Mucosa of rectum (tissue), 2 donors: Measurements from ENCODE around the gene TFR2.
"Not testable (repeated sequence)": the region's sequence is repeated elsewhere in the genome, so short reads cannot be mapped to it uniquely, and the experiment has no call there.

Source experiments
- H3K27ac ChIP-seq, 2 donors: one replicate each; pipeline ENCODE4 v1.7.0; 2013; ENCODE audit warnings: inconsistent platforms in 2 of 2, low read depth in 2 of 2, low read length in 2 of 2
- H3K27me3 ChIP-seq, 2 donors: one replicate each; pipeline ENCODE4 v1.7.0; 2013; ENCODE audit warnings: low read length in 2 of 2; ENCODE audit not compliant: control insufficient read depth in 2 of 2, insufficient read depth in 2 of 2
- H3K36me3 ChIP-seq, 2 donors: one replicate each; pipeline ENCODE4 v1.7.0; 2013; ENCODE audit warnings: low read length in 2 of 2; ENCODE audit not compliant: control insufficient read depth in 2 of 2, insufficient read depth in 2 of 2
- H3K4me1 ChIP-seq, 2 donors: one replicate each; pipeline ENCODE4 v1.7.0; 2013; ENCODE audit warnings: low read length in 2 of 2, mild to moderate bottlenecking in 1 of 2; ENCODE audit not compliant: control insufficient read depth in 2 of 2, insufficient read depth in 2 of 2
- H3K4me3 ChIP-seq, 2 donors: one replicate each; pipeline ENCODE4 v1.7.0; 2013; ENCODE audit warnings: low read length in 2 of 2
- H3K9ac ChIP-seq, 2 donors: one replicate each; pipeline ENCODE4 v1.7.0; 2013; ENCODE audit warnings: low read length in 2 of 2, low read depth in 1 of 2, mild to moderate bottlenecking in 1 of 2
- H3K9me3 ChIP-seq, 2 donors: one replicate each; pipeline ENCODE4 v1.7.0; 2013; ENCODE audit warnings: low read length in 2 of 2; ENCODE audit not compliant: control insufficient read depth in 2 of 2
- donor health status: healthy.
- donor health status: Normal muscosa, but diverticular disease.

Gene TFR2

GRCh38 chr7:100671353-100672327 is 30.3 kb upstream of the TFR2 start:
- no peak overlapping the region for H3K27ac ChIP-seq
- no peak overlapping the region for H3K4me3 ChIP-seq
- peaks cover under 1 to 3% of the 10 kb centered on the region in 2 donors for H3K36me3 ChIP-seq
- no peak overlapping the region for H3K9ac ChIP-seq
- H3K9me3 ChIP-seq: no peaks in the 10 kb centered on the region
- H3K27me3 ChIP-seq: no peaks in the 10 kb centered on the region
- peaks cover 6 to 9% of the 10 kb centered on the region in 2 donors for H3K4me1 ChIP-seq

- H3K9me3 ChIP-seq: no peaks in the 10 kb centered on the region
- no peaks in the 10 kb centered on the region for H3K27me3 ChIP-seq
- H3K4me1 ChIP-seq: peaks cover 2 to 6% of the 10 kb centered on the region in 2 donors
- H3K4me3 ChIP-seq: no peak overlapping the region
- H3K27ac ChIP-seq: no peak overlapping the region
- no peaks in the 10 kb centered on the region for H3K36me3 ChIP-seq
- no peak overlapping the region for H3K9ac ChIP-seq
Observed at GRCh38 chr7:100670074-100670473, 28.7 kb upstream of the TFR2 start.

- H3K9ac ChIP-seq, H3K4me3 ChIP-seq, H3K27ac ChIP-seq, H3K36me3 ChIP-seq, H3K27me3 ChIP-seq, H3K4me1 ChIP-seq, H3K9me3 ChIP-seq: not testable (repeated sequence)
Observed at GRCh38 chr7:100669106-100669505, 27.8 kb upstream of the TFR2 start.

GRCh38 chr7:100668069-100668449 is 26.7 kb upstream of the TFR2 start:
- no peaks in the 10 kb centered on the region for H3K27me3 ChIP-seq
- no peak overlapping the region for H3K9ac ChIP-seq
- no peaks in the 10 kb centered on the region for H3K36me3 ChIP-seq
- no peak overlapping the region for H3K4me3 ChIP-seq
- no peaks in the 10 kb centered on the region for H3K9me3 ChIP-seq
- H3K4me1 ChIP-seq: peaks cover 2 to 4% of the 10 kb centered on the region in 2 donors
- no peak overlapping the region for H3K27ac ChIP-seq

GRCh38 chr7:100667331-100668068 is 26.1 kb upstream of the TFR2 start:
- no peaks in the 10 kb centered on the region for H3K9me3 ChIP-seq
- no peaks in the 10 kb centered on the region for H3K36me3 ChIP-seq
- no peak overlapping the region for H3K27ac ChIP-seq
- no peaks in the 10 kb centered on the region for H3K4me1 ChIP-seq
- H3K9ac ChIP-seq: no peak overlapping the region
- H3K27me3 ChIP-seq: no peaks in the 10 kb centered on the region
- no peak overlapping the region for H3K4me3 ChIP-seq

GRCh38 chr7:100665168-100665726 is 23.9 kb upstream of the TFR2 start:
- H3K9me3 ChIP-seq: no peaks in the 10 kb centered on the region

GRCh38 chr7:100662194-100662776 is 20.9 kb upstream of the TFR2 start:
- not testable (repeated sequence) for H3K9me3 ChIP-seq, H3K36me3 ChIP-seq, H3K9ac ChIP-seq, H3K27me3 ChIP-seq, H3K4me1 ChIP-seq, H3K27ac ChIP-seq, H3K4me3 ChIP-seq

More at GRCh38 chr7:100665168-100665726, 23.9 kb upstream of the TFR2 start:
- Histone ChIP-seq H3K9ac (no peak overlapping the region), H3K36me3 (no peaks in the 10 kb centered on the region), H3K4me3 (no peak overlapping the region), H3K27ac (no peak overlapping the region), H3K4me1 (no peaks in the 10 kb centered on the region), H3K27me3 (no peaks in the 10 kb centered on the region)

GRCh38 chr7:100655908-100656674 is 14.7 kb upstream of the TFR2 start, which contains the start of gene ACTL6B:
Gene ACTL6B (minus strand): TSS chr7:100656448. CDS start chr7:100656354, 94 bp downstream.
- Histone ChIP-seq H3K36me3 (no peaks in the 10 kb centered on the region), H3K4me3 (no peak within 1 kb of the TSS), H3K9ac (no peak within 1 kb of the TSS), H3K9me3 (no peaks in the 10 kb centered on the region), H3K27me3 (peaks cover 15 to 20% of the 10 kb centered on the region in 2 donors), H3K27ac (no peak within 1 kb of the TSS), H3K4me1 (no peaks in the 10 kb centered on the region)

- H3K27ac ChIP-seq: no peak overlapping the region
Observed at GRCh38 chr7:100654908-100655831, 13.8 kb upstream of the TFR2 start.

More at GRCh38 chr7:100654908-100655831, 13.8 kb upstream of the TFR2 start:
- Histone ChIP-seq H3K9me3 (no peaks in the 10 kb centered on the region), H3K4me3 (no peak overlapping the region), H3K27me3 (peaks cover 15 to 20% of the 10 kb centered on the region in 2 donors), H3K4me1 (no peaks in the 10 kb centered on the region), H3K36me3 (no peaks in the 10 kb centered on the region), H3K9ac (no peak overlapping the region)
